SK-N-MC (cell line): ENCODE results near the gene FCMR.
A peak's percentile ranks its signal among the peaks of the same experiment; 100 is the strongest.

Experiments
- DNase-seq: peaks from one replicate; pipeline ENCODE4 v3.0.0-alpha.2; 2011; ENCODE audit warnings: low read depth, low spot score
- H3K27ac ChIP-seq: fragments of 200-600 bp; sonication (generic); 2 replicates; pipeline ENCODE4 v1.5.1; 2016; ENCODE audit warnings: mixed run types
- H3K36me3 ChIP-seq: fragments of 200-600 bp; sonication (generic); 2 replicates; pipeline ENCODE4 v1.6.1; 2017; ENCODE audit warnings: antibody characterized with exemption, low read length, mixed read lengths; ENCODE audit not compliant: insufficient read depth
- H3K4me3 ChIP-seq: fragments of 200-600 bp; sonication (generic); 2 replicates; pipeline ENCODE4 v1.5.1; 2016
- H3K9ac ChIP-seq: fragments of 200-600 bp; sonication (generic); 2 replicates; pipeline ENCODE4 v1.8.0; 2017; ENCODE audit warnings: mixed run types, mixed read lengths; ENCODE audit not compliant: insufficient read length
- H3K9me3 ChIP-seq: fragments of 200-600 bp; sonication (generic); 2 replicates; pipeline ENCODE4 v1.6.1; 2017; ENCODE audit warnings: low read depth, mild to moderate bottlenecking, antibody characterized with exemption, low read length, moderate library complexity, mixed read lengths
- EZH2 ChIP-seq: fragments of 200-600 bp; sonication (generic); IDR thresholded peaks from one replicate; pipeline ENCODE4 v1.6.1; 2017; ENCODE audit warnings: antibody characterized with exemption
- FOXP2 ChIP-seq: optimal IDR thresholded peaks from 2 replicates; pipeline ENCODE3; 2011; ENCODE audit warnings: mild to moderate bottlenecking, moderate library complexity; ENCODE audit not compliant: insufficient read depth; ENCODE audit errors: extremely low read length, control extremely low read depth
- POLR2AphosphoS5 ChIP-seq: IDR thresholded peaks from 2 replicates; pipeline ENCODE4 v1.6.1; 2012; ENCODE audit warnings: mild to moderate bottlenecking, low read depth, low read length, borderline replicate concordance

FCMR gene

DNA sequence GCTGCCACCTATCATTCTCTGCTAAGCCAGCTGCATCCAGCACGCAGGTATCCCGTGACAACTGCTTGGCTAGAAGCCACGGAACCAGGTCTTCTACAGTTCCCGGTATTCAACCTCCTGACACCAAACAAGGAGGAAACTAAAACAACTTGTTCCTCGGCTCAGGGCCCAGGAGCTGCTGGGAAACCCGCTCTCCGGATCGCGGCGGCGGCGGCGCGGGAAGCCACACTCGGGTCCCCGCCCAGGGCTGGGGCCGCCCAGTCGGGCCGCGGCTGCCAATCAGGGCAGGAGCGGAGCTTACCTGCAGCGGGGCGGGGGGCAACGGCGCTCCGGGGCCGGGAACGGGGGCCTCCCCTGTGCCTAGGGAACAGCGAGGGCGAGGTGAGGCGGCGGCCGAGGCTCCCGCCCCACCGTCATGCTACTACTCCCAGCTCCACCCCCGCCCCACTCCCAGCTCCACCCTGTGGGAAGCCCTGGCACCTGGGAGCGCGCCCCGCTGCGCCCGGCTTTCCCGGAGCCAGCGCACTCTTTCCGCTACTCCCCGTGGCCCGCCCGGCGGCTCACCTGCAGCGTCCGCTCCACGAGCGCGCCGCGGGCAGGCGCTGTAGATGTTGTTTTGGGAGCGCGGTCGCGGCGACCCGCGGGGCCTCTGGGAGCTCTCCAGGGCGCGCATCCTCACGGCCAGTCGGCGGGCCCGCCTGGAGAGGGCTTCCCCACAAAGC lies 12.4 kb downstream of the FCMR start:
- H3K36me3 ChIP-seq: no peaks in the 10 kb centered on the region
- H3K9ac ChIP-seq: no peak overlapping the region
- H3K4me3 ChIP-seq: peak overlapping the region; percentile 69
- no peak for TF ChIP-seq POLR2AphosphoS5
- TF ChIP-seq FOXP2: no peak
- TF ChIP-seq EZH2: no peak
- DNase-seq: no peak
- H3K27ac ChIP-seq: no peak overlapping the region
- no peaks in the 10 kb centered on the region for H3K9me3 ChIP-seq

DNA sequence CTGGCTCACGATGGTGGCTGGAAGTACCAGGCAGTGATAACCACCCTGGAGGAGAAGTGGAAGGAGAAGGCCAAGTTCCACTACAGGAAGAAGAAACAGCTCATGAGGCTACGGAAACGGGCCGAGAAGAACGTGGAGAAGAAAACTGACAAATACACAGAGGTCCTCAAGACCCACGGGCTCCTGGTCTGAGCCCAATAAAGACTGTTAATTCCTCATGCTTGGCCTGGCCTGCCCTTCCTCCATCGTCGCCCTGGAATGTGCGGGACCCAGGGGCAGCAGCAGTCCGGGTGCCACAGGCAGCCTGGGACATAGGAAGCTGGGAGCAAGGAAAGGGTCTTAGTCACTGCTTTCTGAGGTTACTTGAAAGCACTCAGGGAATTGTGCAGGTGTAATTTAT lies 13.7 kb downstream of the FCMR start:
- no peak for TF ChIP-seq FOXP2
- no peak for TF ChIP-seq POLR2AphosphoS5
- TF ChIP-seq EZH2: no peak
- Histone ChIP-seq H3K9ac (no peak overlapping the region), H3K36me3 (no peaks in the 10 kb centered on the region), H3K4me3 (no peak overlapping the region), H3K27ac (no peak overlapping the region), H3K9me3 (no peaks in the 10 kb centered on the region)
- no peak for DNase-seq

DNA sequence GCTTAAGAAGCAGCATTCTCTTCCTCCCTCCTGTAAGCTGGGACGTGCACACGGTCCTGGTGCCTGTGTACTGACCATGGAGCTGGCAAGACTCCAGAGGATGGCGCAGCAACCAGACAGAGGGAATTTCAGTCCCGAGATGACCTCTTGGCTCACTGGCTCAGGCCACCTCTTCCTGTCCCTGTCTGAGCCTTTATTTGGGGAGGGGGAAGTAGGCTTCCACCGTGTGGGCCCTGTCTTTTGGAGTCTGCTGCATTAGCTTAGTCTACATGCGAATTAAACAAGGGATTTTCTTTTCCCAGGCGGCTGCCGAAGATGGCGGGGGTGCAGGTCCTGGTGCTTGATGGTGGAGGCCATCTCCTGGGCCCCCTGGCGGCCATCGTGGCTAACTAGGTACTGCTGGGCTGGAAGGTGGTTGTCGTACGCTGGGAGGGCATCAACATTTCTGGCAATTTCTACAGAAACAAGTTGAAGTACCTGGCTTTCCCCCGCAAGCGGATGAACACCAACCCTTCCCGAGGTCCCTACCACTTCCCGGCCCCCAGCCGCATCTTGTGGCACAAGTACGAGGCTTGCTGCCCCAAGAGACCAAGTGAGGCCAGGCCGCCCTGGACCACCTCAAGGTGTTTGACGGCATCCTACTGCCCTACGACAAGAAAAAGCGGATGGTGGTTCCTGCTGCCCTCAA lies 14.3 kb downstream of the FCMR start:
- no peaks in the 10 kb centered on the region for H3K36me3 ChIP-seq
- no peak overlapping the region for H3K9ac ChIP-seq
- H3K4me3 ChIP-seq: no peak overlapping the region
- no peak for TF ChIP-seq EZH2
- TF ChIP-seq FOXP2: no peak
- TF ChIP-seq POLR2AphosphoS5: no peak
- H3K27ac ChIP-seq: no peak overlapping the region
- no peak for DNase-seq
- H3K9me3 ChIP-seq: no peaks in the 10 kb centered on the region

DNA sequence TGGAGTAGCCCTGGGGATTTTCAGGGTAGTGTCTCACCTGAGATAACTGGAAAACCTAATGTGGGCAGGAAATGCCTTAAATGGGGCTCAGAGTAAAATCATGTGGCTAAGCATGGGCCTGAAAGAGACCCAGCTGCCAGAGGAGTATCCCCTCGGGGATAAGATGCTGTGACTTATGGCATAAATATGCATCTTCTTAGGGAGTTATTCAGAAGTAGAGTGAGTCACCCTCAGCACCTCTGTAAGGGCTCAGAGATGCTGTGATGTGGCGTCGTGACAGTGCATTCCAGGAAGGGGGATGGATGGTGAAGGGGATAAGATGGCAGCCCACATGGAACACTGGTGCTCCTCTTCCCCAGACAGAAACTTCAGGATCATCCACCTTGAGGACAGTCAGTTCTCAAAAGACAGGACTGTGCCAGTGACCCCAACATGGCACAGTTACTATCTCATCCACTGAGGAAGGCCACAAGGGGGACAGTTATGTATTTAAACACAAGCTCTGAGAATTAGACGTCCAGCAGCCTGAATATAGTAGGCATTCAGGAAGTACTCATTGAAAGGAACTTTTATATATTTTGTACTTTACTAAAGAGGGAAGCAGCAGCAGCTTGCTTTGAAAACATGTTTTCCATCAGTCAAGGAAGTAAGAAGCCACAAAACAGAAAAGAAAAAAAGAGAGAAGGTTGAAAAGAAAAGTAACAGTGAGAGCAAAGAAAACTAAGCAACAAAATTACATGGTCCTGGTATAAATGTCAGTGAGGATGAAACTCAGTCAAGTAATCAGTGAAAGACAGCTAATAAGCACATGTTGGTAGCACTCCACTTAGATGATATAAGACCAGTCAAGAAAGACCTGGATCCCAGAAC lies 16.2 kb downstream of the FCMR start:
- no peaks in the 10 kb centered on the region for H3K9me3 ChIP-seq
- no peak for TF ChIP-seq FOXP2
- no peak for TF ChIP-seq EZH2
- TF ChIP-seq POLR2AphosphoS5: no peak
- H3K4me3 ChIP-seq: no peak overlapping the region
- no peak overlapping the region for H3K9ac ChIP-seq
- H3K36me3 ChIP-seq: no peaks in the 10 kb centered on the region
- no peak overlapping the region for H3K27ac ChIP-seq
- no peak for DNase-seq

DNA sequence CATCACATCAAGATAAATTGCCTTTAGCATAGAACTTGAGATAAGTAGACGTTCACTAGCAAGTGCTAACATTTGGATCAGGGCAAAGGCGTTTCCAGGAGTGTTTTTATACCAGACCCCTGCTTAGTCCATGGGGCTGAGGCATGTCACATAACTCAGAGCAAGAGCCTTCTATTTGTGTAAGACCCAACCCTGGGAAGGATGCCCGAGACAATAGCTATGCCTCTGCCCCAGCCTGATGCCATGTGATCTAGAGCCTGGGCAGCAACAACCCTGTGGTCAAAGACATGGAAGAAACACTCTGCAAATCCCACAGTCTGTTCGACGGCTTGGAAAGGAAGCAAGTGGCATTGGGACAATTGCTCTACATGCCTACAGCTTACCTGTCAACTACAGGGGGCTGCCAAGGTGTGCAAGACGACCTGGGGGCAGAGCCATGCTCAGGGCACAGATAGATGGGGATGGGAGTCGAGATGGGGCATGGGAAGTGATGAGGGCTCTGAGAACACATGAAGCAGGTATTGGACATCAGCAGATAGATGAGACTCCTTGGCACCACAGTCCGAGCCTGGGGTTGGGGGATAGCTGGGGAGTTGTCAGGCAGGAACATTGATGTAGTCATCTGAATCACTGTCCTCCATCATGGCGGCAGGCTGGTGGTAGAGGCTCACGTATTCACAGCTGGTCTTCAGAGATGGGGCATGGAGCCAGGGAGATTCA lies 17.2 kb downstream of the FCMR start:
- H3K4me3 ChIP-seq: no peak overlapping the region
- DNase-seq: no peak
- H3K27ac ChIP-seq: no peak overlapping the region
- TF ChIP-seq POLR2AphosphoS5 (no peak), EZH2 (no peak), FOXP2 (no peak)
- no peak overlapping the region for H3K9ac ChIP-seq
- no peaks in the 10 kb centered on the region for H3K9me3 ChIP-seq
- H3K36me3 ChIP-seq: no peaks in the 10 kb centered on the region

DNA sequence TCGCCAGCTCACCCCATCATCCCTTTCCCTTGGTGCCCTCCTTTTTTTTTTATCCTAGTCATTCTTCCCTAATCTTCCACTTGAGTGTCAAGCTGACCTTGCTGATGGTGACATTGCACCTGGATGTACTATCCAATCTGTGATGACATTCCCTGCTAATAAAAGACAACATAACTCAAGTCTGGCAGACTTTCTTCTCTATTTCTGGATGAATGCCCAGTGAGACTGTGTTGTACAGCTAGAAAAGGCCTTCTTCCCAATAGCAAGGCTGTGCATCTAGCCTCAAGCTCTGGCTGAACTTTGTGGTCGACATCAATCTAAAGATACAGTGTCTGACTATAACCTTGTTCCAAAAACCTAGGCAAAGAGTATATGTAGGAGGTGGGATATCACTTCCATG lies 18.1 kb downstream of the FCMR start:
- Histone ChIP-seq H3K9ac (no peak overlapping the region), H3K36me3 (no peaks in the 10 kb centered on the region), H3K9me3 (no peaks in the 10 kb centered on the region), H3K4me3 (no peak overlapping the region), H3K27ac (no peak overlapping the region)
- no peak for TF ChIP-seq FOXP2
- TF ChIP-seq EZH2: no peak
- TF ChIP-seq POLR2AphosphoS5: no peak
- DNase-seq: no peak

DNA sequence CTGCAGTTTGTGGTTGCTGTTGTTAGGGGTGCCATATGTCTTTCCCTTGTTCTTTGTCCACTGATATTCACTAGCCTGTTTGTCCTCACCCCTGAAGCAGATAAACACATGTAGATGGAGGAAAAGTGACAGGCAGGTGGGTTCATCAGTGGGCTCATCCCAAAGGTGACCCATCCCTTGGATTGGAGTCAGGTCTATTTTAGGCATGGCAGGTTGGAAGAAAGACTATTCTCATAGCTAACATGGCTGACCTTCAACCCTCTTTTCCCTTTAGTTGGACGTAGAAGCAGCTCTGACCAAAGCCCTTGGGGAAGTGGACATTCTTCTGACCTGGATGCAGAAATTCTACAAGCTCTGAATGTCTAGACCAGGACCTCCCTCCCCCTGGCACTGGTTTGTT lies 19.0 kb downstream of the FCMR start:
- no peaks in the 10 kb centered on the region for H3K36me3 ChIP-seq

DNA sequence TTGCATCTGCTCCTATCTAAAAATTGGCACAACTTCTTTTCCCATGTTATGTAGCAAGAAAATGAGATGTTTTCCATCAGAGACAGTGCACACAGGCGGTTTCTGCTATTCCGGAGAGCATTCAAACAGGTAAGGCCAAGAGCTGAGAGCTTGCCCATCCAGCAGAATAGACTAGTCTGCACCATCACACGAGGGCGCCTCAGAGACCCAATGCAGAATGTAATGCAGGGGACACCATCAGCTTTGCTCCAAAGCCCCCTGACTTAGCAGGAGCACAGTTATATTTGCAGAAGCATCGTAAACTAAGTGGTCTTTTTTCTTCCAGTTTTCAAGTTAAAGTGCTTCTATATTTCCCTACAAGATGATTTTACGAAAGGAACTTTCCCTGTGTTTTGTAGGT lies 19.8 kb downstream of the FCMR start:
- DNase-seq: no peak
- Histone ChIP-seq H3K4me3 (no peak overlapping the region), H3K9me3 (no peaks in the 10 kb centered on the region), H3K27ac (no peak overlapping the region), H3K9ac (no peak overlapping the region), H3K36me3 (no peaks in the 10 kb centered on the region)
- no peak for TF ChIP-seq POLR2AphosphoS5
- TF ChIP-seq FOXP2: no peak
- TF ChIP-seq EZH2: no peak

More for the DNA sequence above, 19.0 kb downstream of the FCMR start:
- no peak for DNase-seq
- no peak overlapping the region for H3K9ac ChIP-seq
- no peaks in the 10 kb centered on the region for H3K9me3 ChIP-seq
- TF ChIP-seq POLR2AphosphoS5: no peak
- TF ChIP-seq EZH2: no peak
- TF ChIP-seq FOXP2: no peak
- no peak overlapping the region for H3K4me3 ChIP-seq
- no peak overlapping the region for H3K27ac ChIP-seq
